Activated T-helper 17 cell treated with anti-CD3 and anti-CD28 coated beads, Interleukin-2, amount 50 U/mL, for 72 hours (primary cell): ENCODE results near the gene VILL. TPM values are rescaled to one million over a fixed set of nuclear protein-coding genes. Genes with fewer than 3 reads are reported as not detected.
A peak's percentile ranks its signal among the peaks of the same experiment; 100 is the strongest.
"Not testable (repeated sequence)": the region's sequence is repeated elsewhere in the genome, so short reads cannot be mapped to it uniquely, and the experiment has no call there.

Source experiments
- ATAC-seq: fragments of 150-1000 bp; cut with Tn5 transposase; replicated peaks from 2 replicates; pipeline ENCODE4 v1.10.0; 2021; ENCODE audit warnings: mild to moderate bottlenecking, moderate library complexity
- H3K27ac Mint-ChIP-seq: one replicate; pipeline ENCODE4 v1.8.0; 2022; ENCODE audit warnings: mixed read lengths
- H3K27me3 Mint-ChIP-seq: one replicate; pipeline ENCODE4 v1.8.0; 2022; ENCODE audit warnings: mixed read lengths
- H3K36me3 Mint-ChIP-seq: one replicate; pipeline ENCODE4 v1.8.0; 2022; ENCODE audit warnings: low read depth, mild to moderate bottlenecking, mixed read lengths
- H3K4me1 Mint-ChIP-seq: one replicate; pipeline ENCODE4 v1.8.0; 2022; ENCODE audit warnings: mixed read lengths
- H3K4me3 Mint-ChIP-seq: one replicate; pipeline ENCODE4 v1.8.0; 2022; ENCODE audit warnings: mild to moderate bottlenecking, mixed read lengths
- H3K9me3 Mint-ChIP-seq: one replicate; pipeline ENCODE4 v1.8.0; 2022; ENCODE audit warnings: mixed read lengths
- total RNA-seq, 2 donors: library from RNA; stranded (reverse); gene quantifications; one replicate each; pipeline ENCODE4 v1.2.3, GENCODE V29; 2022

The VILL gene
- total RNA-seq, 2 donors from 2014 or later: 12.7 to 13.4 TPM

DNA sequence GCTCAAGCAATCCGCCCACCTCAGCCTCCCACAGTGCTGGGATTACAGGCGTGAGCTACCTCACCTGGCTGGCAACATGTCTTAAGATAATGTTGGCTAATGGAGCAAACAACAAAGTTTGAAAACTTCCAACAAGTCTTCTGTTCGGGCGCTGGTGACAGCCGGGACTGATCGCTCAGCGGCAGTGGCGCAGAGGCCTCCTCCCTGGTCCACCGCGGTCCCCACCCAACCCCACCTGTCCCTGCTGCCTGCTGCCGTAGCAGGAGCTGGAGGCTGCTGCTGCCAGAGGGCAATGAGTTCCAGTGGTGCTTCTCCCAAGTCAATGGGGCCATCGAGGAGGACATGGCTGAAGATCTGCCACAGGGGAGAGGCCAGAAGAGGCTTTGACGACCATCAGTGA lies 60.5 kb downstream of the VILL start:
- H3K27ac Mint-ChIP-seq: no peak overlapping the region
- no peak for ATAC-seq
- H3K4me3 Mint-ChIP-seq: no peak overlapping the region
- no peaks in the 10 kb centered on the region for H3K27me3 Mint-ChIP-seq
- H3K4me1 Mint-ChIP-seq: peaks cover 6% of the 10 kb centered on the region
- no peaks in the 10 kb centered on the region for H3K9me3 Mint-ChIP-seq
- no peaks in the 10 kb centered on the region for H3K36me3 Mint-ChIP-seq

DNA sequence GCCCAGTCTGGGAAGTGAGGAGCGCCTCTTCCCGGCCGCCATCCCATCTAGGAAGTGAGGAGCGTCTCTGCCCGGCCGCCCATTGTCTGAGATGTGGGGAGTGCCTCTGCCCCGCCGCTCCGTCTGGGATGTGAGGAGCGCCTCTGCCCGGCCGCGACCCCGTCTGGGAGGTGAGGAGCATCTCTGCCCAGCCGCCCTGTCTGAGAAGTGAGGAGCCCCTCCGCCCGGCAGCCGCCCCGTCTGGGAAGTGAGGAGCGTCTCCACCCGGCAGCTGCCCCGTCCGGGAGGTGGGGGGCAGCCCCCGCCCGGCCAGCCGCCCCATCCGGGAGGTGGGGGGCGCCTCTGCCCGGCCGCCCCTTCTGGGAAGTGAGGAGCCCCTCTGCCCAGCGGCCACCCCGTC lies 62.7 kb downstream of the VILL start:
- ATAC-seq, H3K9me3 Mint-ChIP-seq: not testable (repeated sequence)

DNA sequence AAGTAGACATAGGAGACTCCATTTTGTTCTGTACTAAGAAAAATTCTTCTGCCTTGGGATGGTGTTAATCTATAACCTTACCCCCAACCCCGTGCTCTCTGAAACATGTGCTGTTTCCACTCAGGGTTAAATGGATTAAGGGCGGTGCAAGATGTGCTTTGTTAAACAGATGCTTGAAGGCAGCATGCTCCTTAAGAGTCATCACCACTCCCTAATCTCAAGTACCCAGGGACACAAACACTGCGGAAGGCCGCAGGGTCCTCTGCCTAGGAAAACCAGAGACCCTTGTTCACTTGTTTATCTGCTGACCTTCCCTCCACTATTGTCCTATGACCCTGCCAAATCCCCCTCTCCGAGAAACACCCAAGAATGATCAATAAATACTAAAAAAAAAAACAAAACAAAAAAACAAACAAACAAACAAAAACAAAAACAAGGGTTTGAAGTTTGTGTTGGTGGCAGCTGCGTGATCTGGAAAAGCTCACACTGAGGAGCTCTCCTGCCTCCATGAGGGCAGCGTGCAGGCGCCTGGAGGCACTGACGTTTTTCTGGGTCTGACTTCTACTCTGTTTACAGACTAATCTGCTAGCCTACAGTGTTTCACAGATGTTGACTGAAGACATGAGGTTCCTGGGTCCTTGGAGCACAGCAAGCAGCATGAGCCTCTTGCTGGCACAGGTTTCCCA lies 63.4 kb downstream of the VILL start:
- not testable (repeated sequence) for H3K4me3 Mint-ChIP-seq, H3K9me3 Mint-ChIP-seq, H3K4me1 Mint-ChIP-seq, H3K27ac Mint-ChIP-seq, H3K27me3 Mint-ChIP-seq, ATAC-seq, H3K36me3 Mint-ChIP-seq

More for the DNA sequence above, 62.7 kb downstream of the VILL start:
- H3K27me3 Mint-ChIP-seq, H3K36me3 Mint-ChIP-seq, H3K4me3 Mint-ChIP-seq, H3K4me1 Mint-ChIP-seq, H3K27ac Mint-ChIP-seq: not testable (repeated sequence)

DNA sequence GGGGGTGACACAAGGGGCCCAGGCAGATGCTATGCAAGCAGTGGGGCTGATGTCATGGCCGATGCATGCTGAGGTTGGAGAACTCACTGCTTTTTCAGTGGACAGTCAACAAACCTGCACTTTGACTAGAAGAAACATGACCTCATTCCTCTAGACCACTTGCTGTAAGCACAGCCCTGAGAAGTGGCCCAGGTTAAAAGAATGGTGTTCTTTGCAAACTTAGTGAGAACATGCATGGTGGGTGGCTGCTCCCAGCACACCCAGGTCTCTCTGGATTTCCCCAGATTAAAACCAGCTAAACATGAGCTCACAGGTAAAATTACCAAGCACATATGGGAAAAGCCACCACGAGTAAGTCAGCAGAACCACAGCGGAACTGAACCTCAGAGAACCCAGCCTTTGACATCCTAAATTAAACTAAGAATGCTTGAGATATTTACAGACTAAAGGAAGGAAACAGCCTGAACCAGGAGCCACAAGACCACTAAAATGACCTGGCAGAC lies 64.0 kb downstream of the VILL start:
- H3K9me3 Mint-ChIP-seq: no peaks in the 10 kb centered on the region
- no peak overlapping the region for H3K4me3 Mint-ChIP-seq
- peaks cover 6% of the 10 kb centered on the region for H3K4me1 Mint-ChIP-seq
- ATAC-seq: peak; percentile 80
- H3K27ac Mint-ChIP-seq: peak overlapping the region; percentile 60
- H3K27me3 Mint-ChIP-seq: no peaks in the 10 kb centered on the region
- H3K36me3 Mint-ChIP-seq: no peaks in the 10 kb centered on the region

Other genes starting within 250 kb of the VILL start
- 1 to 10 TPM; 1.5 to 2.3 TPM for gene CTDSPL, start 128.9 kb upstream of the VILL start, total RNA-seq
- 10 to 100 TPM; 17.7 to 24.4 TPM for gene PLCD1, start 38.9 kb downstream of the VILL start, total RNA-seq
- gene DLEC1, start 48.4 kb downstream of the VILL start, total RNA-seq: 1 to 10 TPM; 1.2 to 2.0 TPM
- 10 to 100 TPM; 67.5 to 82.8 TPM for gene ACAA1, start 146.3 kb downstream of the VILL start, total RNA-seq
- 10 to 100 TPM; 34.5 to 57.0 TPM for gene MYD88, start 147.9 kb downstream of the VILL start, total RNA-seq
- gene OXSR1, start 174.8 kb downstream of the VILL start, total RNA-seq: 10 to 100 TPM; 77.8 to 78.4 TPM